Ascending aorta (tissue), 2 donors: ENCODE data around the gene HMGCL. TPM values are rescaled to one million over a fixed set of nuclear protein-coding genes. Genes with fewer than 3 reads are reported as not detected.
"Not testable (repeated sequence)": the region's sequence is repeated elsewhere in the genome, so short reads cannot be mapped to it uniquely, and the experiment has no call there.

Experiments used
- DNase-seq, 2 donors: peaks; one replicate each; pipeline ENCODE4 v3.0.0-alpha.2; 2019; ENCODE audit warnings: low spot score in 2 of 2
- H3K27ac ChIP-seq, 2 donors: fragments of 200-600 bp; sonication (generic); one replicate each; pipeline ENCODE4 v1.5.1; 2016 to 2017; ENCODE audit warnings: mild to moderate bottlenecking in 1 of 2
- H3K27me3 ChIP-seq: fragments of 200-600 bp; sonication (generic); one replicate; pipeline ENCODE4 v1.5.1; 2017
- H3K36me3 ChIP-seq, 2 donors: fragments of 200-600 bp; sonication (generic); one replicate each; pipeline ENCODE4 v1.5.1; 2016
- H3K4me1 ChIP-seq, 2 donors: fragments of 200-600 bp; sonication (generic); one replicate each; pipeline ENCODE4 v1.5.1; 2016 to 2017; ENCODE audit warnings: mild to moderate bottlenecking in 1 of 2
- H3K4me3 ChIP-seq, 2 donors: fragments of 200-600 bp; sonication (generic); one replicate each; pipeline ENCODE4 v1.5.1; 2016 to 2017; ENCODE audit warnings: mild to moderate bottlenecking in 1 of 2
- H3K9me3 ChIP-seq, 2 donors: fragments of 200-600 bp; sonication (generic); one replicate each; pipeline ENCODE4 v1.5.1; 2016
- intact Hi-C: fragments of 100-400 bp; cut with DNase I; formaldehyde crosslinking; loops from one replicate; pipeline ENCODE4 v1.15.1; 2023
- total RNA-seq: library from RNA; depleted of rRNA; stranded (reverse); fragments of >200 nt; gene quantifications from one replicate; pipeline ENCODE4 v1.1.0, GENCODE V29; 2016
- TF ChIP-seq, protein P1 (sequence below), 3 experiments: fragments of 200-600 bp in 2 of 3; fragments of 450-650 bp in 1 of 3; sonication (generic) in 2 of 3; IDR thresholded peaks; one replicate each; pipeline ENCODE4 v1.5.1; 2016 to 2019; ENCODE audit warnings: antibody characterized with exemption in 3 of 3, mild to moderate bottlenecking in 1 of 3, moderate library complexity in 1 of 3

HMGCL gene
- total RNA-seq, 1 donor from 2014 or later, result 7.3 TPM

GRCh38 chr1:23787701-23788100, 37.5 kb downstream of the HMGCL start:
- no peaks in the 10 kb centered on the region for H3K27me3 ChIP-seq
- H3K9me3 ChIP-seq, result no peaks in the 10 kb centered on the region
- TF ChIP-seq, protein P1, sequence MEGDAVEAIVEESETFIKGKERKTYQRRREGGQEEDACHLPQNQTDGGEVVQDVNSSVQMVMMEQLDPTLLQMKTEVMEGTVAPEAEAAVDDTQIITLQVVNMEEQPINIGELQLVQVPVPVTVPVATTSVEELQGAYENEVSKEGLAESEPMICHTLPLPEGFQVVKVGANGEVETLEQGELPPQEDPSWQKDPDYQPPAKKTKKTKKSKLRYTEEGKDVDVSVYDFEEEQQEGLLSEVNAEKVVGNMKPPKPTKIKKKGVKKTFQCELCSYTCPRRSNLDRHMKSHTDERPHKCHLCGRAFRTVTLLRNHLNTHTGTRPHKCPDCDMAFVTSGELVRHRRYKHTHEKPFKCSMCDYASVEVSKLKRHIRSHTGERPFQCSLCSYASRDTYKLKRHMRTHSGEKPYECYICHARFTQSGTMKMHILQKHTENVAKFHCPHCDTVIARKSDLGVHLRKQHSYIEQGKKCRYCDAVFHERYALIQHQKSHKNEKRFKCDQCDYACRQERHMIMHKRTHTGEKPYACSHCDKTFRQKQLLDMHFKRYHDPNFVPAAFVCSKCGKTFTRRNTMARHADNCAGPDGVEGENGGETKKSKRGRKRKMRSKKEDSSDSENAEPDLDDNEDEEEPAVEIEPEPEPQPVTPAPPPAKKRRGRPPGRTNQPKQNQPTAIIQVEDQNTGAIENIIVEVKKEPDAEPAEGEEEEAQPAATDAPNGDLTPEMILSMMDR (IDR thresholded peaks at IDR 0.05), result no peak
- H3K27ac ChIP-seq, result no peak overlapping the region
- H3K36me3 ChIP-seq, result peaks cover 14 to 40% of the 10 kb centered on the region in 2 donors
- peaks cover 9 to 19% of the 10 kb centered on the region in 2 donors for H3K4me1 ChIP-seq
- no peak for DNase-seq
- H3K4me3 ChIP-seq, result no peak overlapping the region
- intact Hi-C loops, result no loop called here

GRCh38 chr1:23784846-23785245, 40.4 kb downstream of the HMGCL start:
- Histone ChIP-seq H3K27me3 (no peaks in the 10 kb centered on the region), H3K4me1 (no peaks in the 10 kb centered on the region), H3K27ac (no peak overlapping the region), H3K4me3 (no peak overlapping the region), H3K9me3 (no peaks in the 10 kb centered on the region), H3K36me3 (peaks cover 17 to 43% of the 10 kb centered on the region in 2 donors)
- intact Hi-C loops, result no loop called here
- TF ChIP-seq, protein P1 (IDR thresholded peaks at IDR 0.05), result no peak
- DNase-seq, result no peak

DNA sequence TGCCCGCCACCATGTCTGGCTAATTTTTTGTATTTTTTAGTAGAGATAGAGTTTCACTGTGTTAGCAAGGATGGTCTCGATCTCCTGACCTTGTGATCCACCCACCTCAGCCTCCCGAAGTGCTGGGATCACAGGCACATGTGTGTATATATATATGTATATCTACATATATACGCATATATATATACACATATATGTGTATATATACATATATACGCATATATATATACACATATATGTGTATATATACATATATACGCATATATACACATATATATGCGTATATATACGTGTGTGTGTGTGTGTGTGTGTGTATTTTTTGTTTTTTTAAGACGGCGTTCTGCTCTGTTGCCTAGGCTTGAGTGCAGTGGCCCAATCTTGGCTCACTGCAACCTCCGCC, 42.1 kb downstream of the HMGCL start:
- H3K27ac ChIP-seq, H3K9me3 ChIP-seq, intact Hi-C loops, H3K27me3 ChIP-seq, H3K4me1 ChIP-seq, H3K4me3 ChIP-seq, DNase-seq: not testable (repeated sequence)
- peaks cover 17 to 43% of the 10 kb centered on the region in 2 donors for H3K36me3 ChIP-seq

DNA sequence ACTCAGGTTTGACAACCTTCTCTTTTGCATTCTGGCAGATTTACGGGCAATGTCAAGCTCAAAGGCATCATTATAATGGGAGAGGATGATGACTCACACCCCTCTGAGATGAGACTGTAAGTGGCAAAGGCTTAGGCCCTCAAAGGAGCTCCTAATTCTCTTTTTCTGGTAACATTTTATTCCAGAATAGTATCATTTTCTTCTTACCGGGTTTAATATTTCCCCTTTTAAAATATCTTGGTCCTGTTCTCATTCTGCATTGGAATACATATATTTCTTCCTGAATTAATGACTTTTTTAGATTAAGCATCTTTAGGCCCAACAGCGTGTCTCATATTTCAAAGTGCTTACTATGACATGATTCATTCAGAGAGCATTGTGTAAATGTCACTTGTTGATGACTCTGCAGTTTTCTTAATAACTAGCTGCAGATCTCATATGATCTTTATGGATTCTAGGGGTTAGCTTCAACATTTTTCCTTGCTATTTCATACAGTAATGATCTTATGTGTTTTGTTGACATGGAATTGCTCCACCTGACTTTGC, 45.3 kb downstream of the HMGCL start:
- H3K4me1 ChIP-seq, result peaks cover 10 to 15% of the 10 kb centered on the region in 2 donors
- intact Hi-C loops, result loop anchor here (10.0 kb wide), 1 partner anchor 245 kb away; no protein-coding TSS in a partner anchor
- no peaks in the 10 kb centered on the region for H3K27me3 ChIP-seq
- no peak overlapping the region for H3K27ac ChIP-seq
- peak overlapping the region; percentile 95 to 96 for H3K4me3 ChIP-seq
- TF ChIP-seq, protein P1 (IDR thresholded peaks at IDR 0.05), result no peak
- H3K36me3 ChIP-seq, result peaks cover 3 to 17% of the 10 kb centered on the region in 2 donors
- no peaks in the 10 kb centered on the region for H3K9me3 ChIP-seq
- DNase-seq, result no peak

DNA sequence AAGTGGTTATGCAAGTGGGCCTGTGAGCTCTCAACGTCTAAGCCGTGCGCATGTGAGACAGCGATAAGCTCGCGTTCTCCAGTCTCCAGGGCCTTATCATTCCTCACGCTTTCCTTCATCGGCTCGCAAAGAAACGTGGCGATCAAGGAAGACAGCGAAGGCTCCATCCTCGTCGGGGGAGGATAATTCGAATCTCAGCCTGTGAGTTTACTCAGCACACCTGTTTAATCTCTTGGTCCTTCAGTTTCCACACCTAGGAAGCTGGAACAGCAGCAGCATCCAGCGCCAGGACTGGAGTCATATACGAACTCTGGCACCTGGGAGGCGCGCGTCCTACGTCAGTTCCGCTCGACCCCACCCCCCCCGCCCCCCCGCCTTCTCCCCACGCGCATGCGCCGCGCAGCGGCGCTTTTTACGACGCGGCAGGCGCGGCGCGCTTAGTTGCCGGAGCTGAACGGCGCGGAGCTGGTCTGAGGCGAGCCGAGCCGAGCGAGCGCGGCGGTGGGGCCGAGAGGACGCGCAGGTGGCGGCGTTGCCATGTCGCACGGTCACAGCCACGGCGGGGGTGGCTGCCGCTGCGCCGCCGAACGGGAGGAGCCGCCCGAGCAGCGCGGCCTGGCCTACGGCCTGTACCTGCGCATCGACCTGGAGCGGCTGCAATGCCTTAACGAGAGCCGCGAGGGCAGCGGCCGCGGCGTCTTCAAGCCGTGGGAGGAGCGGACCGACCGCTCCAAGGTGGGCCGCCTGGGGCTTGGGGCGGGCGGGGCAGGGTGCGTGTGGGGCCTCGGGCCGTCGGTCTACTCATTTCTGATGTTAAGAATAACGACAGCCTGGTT, 47.0 kb downstream of the HMGCL start, which contains the start of gene PITHD1:
TSS of gene PITHD1 (plus strand) at position 440 of the 836 bp plus-strand sequence. CDS start at position 538, 98 bp downstream.
- Histone ChIP-seq H3K27ac (peak within 1 kb of the TSS; percentile 92 to 93), H3K4me3 (peak within 1 kb of the TSS; percentile 95 to 96), H3K9me3 (no peaks in the 10 kb centered on the region), H3K4me1 (peaks cover 10 to 15% of the 10 kb centered on the region in 2 donors), H3K36me3 (peaks cover 3% of the 10 kb centered on the region in 2 donors), H3K27me3 (no peaks in the 10 kb centered on the region)
- TF ChIP-seq, protein P1 (IDR thresholded peaks at IDR 0.05), result no peak
- DNase-seq, result peak in 1 of 2 donors; percentile 87
- intact Hi-C loops, result loop anchor here (1.0 to 10.0 kb wide), 2 partner anchors 22 to 247 kb away; partner anchors contain the start of gene GALE

DNA sequence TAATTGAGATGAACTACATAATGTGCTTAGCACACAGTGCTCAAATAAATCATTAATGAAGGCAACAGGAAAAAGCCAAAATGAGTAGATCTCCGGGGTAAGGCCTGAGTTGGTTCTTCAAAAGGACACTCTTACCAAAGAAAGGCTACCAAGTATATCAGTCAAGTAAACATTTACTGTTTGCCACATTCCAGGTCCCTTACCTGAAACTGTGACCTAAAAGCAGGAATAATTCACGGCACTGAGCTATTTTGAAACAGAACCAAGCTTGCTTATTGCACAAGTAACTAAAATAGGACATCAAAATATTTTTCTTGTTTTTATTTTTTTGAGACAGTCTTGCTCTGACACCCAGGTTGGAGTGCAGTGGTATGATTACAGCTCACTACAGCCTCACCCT, 49.0 kb downstream of the HMGCL start:
- Histone ChIP-seq H3K36me3 (no peaks in the 10 kb centered on the region), H3K4me1 (peaks cover 10 to 15% of the 10 kb centered on the region in 2 donors), H3K27me3 (no peaks in the 10 kb centered on the region), H3K9me3 (no peaks in the 10 kb centered on the region), H3K27ac (no peak overlapping the region), H3K4me3 (no peak overlapping the region)
- TF ChIP-seq, protein P1 (IDR thresholded peaks at IDR 0.05), result no peak
- intact Hi-C loops, result loop anchor here (10.0 kb wide), 1 partner anchor 249 kb away; no protein-coding TSS in a partner anchor
- DNase-seq, result no peak
